GM18511 (cell line): ENCODE results near the gene MSX2.

Source experiments
- ATAC-seq: cut with Tn5 transposase; IDR thresholded peaks from one replicate; pipeline ENCODE4 v1.9.1; 2021; ENCODE audit warnings: mild to moderate bottlenecking, moderate library complexity; ENCODE audit not compliant: unreplicated experiment

MSX2 gene

GRCh38 chr5:174765540-174765939 lies 41.2 kb downstream of the MSX2 start:
- no peak for ATAC-seq

DNA sequence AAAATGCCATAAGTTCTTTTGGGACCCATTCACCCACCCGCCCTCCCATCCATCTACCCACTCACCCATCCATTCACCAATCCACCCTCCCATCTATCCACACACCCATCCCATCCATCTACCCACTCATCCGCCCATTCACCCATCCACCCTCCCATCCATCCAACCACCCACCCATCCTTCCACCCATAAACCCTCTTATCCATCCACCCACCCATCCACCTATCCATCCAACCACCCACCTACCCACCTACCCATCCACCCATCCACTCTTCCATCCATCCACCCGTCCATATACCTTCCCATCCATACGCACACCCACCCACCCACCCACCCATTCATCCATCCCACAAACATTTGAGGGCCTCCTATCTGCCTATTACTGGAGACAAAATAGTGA lies 43.3 kb downstream of the MSX2 start:
- no peak for ATAC-seq

- no peak for ATAC-seq
These were observed 44.6 kb downstream of the MSX2 start for GRCh38 chr5:174769005-174769404.

DNA sequence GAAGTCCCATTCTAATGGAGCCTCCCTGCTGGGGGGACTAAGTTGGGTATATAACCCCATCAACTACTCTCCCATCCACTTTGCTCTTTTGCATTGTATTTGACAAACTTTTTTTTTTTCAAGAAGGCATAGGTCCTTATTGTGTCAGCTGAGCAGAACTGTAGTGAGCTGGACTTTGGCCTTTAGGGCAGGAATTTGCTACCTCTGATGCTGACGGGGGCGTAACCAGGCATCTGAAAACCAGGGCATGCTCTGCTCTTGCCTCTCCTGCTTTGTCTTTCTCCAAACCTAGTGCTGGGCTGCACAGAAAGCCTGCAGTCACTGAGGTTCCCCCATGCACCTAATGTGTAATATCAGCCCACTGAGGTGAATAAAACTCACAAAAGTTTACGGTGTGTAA lies 49.0 kb downstream of the MSX2 start:
- ATAC-seq: no peak

DNA sequence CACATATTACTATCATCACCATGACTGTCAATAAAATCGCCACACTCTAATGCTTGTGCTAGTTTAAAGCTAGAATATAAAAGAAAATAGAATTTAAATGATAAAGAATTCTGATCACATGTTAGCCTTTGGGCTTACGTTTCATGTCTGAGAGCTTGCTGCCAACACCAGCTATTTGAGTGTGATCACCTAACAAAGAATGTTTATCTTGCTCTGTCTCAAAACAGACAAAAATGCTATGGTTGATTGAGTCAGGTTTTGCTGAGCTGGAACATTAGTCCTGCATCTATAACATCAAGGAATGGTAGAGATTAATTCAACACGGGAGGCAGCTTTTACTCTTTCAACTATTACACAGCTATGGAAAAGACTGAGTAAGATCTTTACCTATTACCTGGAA lies 50.7 kb downstream of the MSX2 start:
- no peak for ATAC-seq

GRCh38 chr5:174777111-174777510 lies 52.7 kb downstream of the MSX2 start:
- no peak for ATAC-seq

DNA sequence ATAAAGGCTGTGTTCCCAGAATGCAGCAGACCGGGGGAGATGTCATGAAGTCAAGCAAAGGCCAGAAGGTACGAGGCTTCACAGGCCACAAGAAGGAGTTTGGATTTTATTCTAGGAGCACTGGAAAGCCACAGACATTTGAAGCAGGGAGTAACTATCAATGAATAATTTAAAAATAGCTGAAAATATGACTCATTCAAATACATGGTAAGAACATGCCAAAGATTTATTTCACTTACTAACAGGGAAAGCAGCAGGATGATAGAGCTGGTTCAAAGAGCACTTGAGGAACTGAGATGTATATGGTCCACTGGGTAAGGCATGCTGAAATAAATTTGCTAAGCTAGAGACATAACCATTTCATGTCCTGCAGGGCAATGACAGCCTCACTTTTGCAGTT lies 53.2 kb downstream of the MSX2 start:
- no peak for ATAC-seq
